ENCODE results near the gene CLMP.

DNA sequence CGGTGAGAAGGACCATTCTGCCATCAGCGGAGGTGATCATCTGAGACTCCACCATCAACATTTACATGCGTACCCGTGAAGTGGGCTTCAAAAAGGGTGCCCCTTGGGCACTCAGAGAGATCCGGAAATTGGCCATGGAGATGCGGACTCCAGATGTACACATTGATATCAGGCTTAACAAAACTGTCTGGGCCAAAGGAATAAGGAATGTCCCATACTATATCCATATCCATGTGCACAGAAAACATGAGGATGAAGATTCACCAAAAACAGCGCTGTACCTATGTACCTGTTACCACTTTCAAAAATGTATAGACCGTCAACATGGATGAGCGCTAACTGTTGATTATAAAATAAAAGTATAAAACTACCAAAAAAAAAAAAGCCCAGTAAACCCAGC, 143.9 kb downstream of the CLMP start:
- TF ChIP-seq, protein P1, sequence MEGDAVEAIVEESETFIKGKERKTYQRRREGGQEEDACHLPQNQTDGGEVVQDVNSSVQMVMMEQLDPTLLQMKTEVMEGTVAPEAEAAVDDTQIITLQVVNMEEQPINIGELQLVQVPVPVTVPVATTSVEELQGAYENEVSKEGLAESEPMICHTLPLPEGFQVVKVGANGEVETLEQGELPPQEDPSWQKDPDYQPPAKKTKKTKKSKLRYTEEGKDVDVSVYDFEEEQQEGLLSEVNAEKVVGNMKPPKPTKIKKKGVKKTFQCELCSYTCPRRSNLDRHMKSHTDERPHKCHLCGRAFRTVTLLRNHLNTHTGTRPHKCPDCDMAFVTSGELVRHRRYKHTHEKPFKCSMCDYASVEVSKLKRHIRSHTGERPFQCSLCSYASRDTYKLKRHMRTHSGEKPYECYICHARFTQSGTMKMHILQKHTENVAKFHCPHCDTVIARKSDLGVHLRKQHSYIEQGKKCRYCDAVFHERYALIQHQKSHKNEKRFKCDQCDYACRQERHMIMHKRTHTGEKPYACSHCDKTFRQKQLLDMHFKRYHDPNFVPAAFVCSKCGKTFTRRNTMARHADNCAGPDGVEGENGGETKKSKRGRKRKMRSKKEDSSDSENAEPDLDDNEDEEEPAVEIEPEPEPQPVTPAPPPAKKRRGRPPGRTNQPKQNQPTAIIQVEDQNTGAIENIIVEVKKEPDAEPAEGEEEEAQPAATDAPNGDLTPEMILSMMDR (IDR thresholded peaks at IDR 0.05) = no peak
- TF ChIP-seq POLR2A (IDR thresholded peaks at IDR 0.05) = no peak

All from testis (tissue), 2 donors.